AG04450 (cell line): ENCODE measurements around the gene PDHX. TPM values are rescaled to one million over a fixed set of nuclear protein-coding genes. Genes with fewer than 3 reads are reported as not detected.

ENCODE experiments used
- CTCF ChIA-PET: fragments of 300-600, 350-600 bp; formaldehyde crosslinking; extraction: SDS; loops from one replicate; lab custom pipeline; 2022; ENCODE audit warnings: antibody characterized with exemption, inconsistent platforms; lab: Charles Lee
- POLR2A ChIA-PET: fragments of 350-600 bp; formaldehyde crosslinking; extraction: SDS; loops from one replicate; lab custom pipeline; 2021; ENCODE audit warnings: antibody characterized with exemption, inconsistent platforms; lab: Yijun Ruan, JAX
- DNase-seq: peaks from one replicate; pipeline ENCODE4 v3.0.0-alpha.2; 2011; ENCODE audit warnings: low read depth, low spot score
- H3K27ac ChIP-seq: one replicate; pipeline ENCODE4 v1.5.1; 2012; ENCODE audit warnings: low read depth, low read length, control low read depth
- H3K27me3 ChIP-seq: one replicate; pipeline ENCODE4 v1.6.0; 2012; ENCODE audit warnings: low read length; ENCODE audit not compliant: control insufficient read depth, insufficient read depth
- H3K4me3 ChIP-seq: 2 replicates; pipeline ENCODE4 v1.5.1; 2011; ENCODE audit warnings: mild to moderate bottlenecking, low read depth, low read length, control low read depth
- H3K9me3 ChIP-seq: 2 replicates; pipeline ENCODE4 v1.5.1; 2012; ENCODE audit warnings: low read length; ENCODE audit not compliant: control insufficient read depth, insufficient read depth
- CTCF ChIP-seq: IDR thresholded peaks from 2 replicates; pipeline ENCODE4 v1.5.1; 2011; ENCODE audit warnings: low read depth, low read length, control low read depth, inconsistent platforms
- polyA plus RNA-seq: library from polyadenylated mRNA; depleted of rRNA; stranded (reverse); fragments of >200 nt; gene quantifications from 2 replicates; pipeline ENCODE4 v1.2.3, GENCODE V29; 2011

Gene PDHX
- polyA plus RNA-seq, 1 experiment: 68.8 TPM

GRCh38 chr11:35012467-35013191 is 96.2 kb downstream of the PDHX start:
- TF ChIP-seq CTCF: no peak
- Histone ChIP-seq H3K27ac (no peak overlapping the region), H3K27me3 (no peaks in the 10 kb centered on the region), H3K4me3 (no peak overlapping the region), H3K9me3 (no peaks in the 10 kb centered on the region)
- POLR2A ChIA-PET: interaction anchor here (0.7 kb wide), 1 partner anchor 18 kb away, joined by 4 read pairs; no protein-coding TSS in a partner anchor
- CTCF ChIA-PET: interaction anchor here (0.7 kb wide), 1 partner anchor 22 kb away, joined by 4 read pairs; no protein-coding TSS in a partner anchor
- DNase-seq: no peak

GRCh38 chr11:35013514-35014233 is 97.3 kb downstream of the PDHX start:
- Histone ChIP-seq H3K4me3 (no peak overlapping the region), H3K9me3 (no peaks in the 10 kb centered on the region), H3K27ac (no peak overlapping the region), H3K27me3 (no peaks in the 10 kb centered on the region)
- CTCF ChIA-PET: interaction anchor here (0.6 to 0.7 kb wide), 2 partner anchors 23 to 154 kb away, joined by 4 to 9 read pairs; no protein-coding TSS in a partner anchor
- DNase-seq: no peak
- POLR2A ChIA-PET: interaction anchor here (0.6 to 1.5 kb wide), 10 partner anchors 17 to 1010 kb away, joined by 3 to 12 read pairs (median 4); partner anchors contain the start of gene CD44
- TF ChIP-seq CTCF: no peak

- Histone ChIP-seq H3K27ac (no peak overlapping the region), H3K4me3 (no peak overlapping the region), H3K9me3 (no peaks in the 10 kb centered on the region), H3K27me3 (no peaks in the 10 kb centered on the region)
- ChIA-PET POLR2A (interaction anchor here (0.6 to 1.5 kb wide), 9 partner anchors 17 to 1009 kb away, joined by 3 to 12 read pairs (median 4); partner anchors contain the start of gene CD44), CTCF (interaction anchor here (0.6 kb wide), 1 partner anchor 154 kb away, joined by 9 read pairs; no protein-coding TSS in a partner anchor)
- DNase-seq: peak; percentile 84
- TF ChIP-seq CTCF: no peak
Measured at GRCh38 chr11:35014346-35014745, 97.9 kb downstream of the PDHX start.

- ChIA-PET POLR2A (no interaction called here), CTCF (no interaction called here)
- no peak overlapping the region for H3K4me3 ChIP-seq
- TF ChIP-seq CTCF: no peak
- DNase-seq: no peak
- H3K9me3 ChIP-seq: no peaks in the 10 kb centered on the region
- H3K27me3 ChIP-seq: no peaks in the 10 kb centered on the region
- H3K27ac ChIP-seq: no peak overlapping the region
Measured at GRCh38 chr11:35015621-35016387, 99.4 kb downstream of the PDHX start.
